ENCODE data around the gene CLK4.

Gene CLK4

DNA sequence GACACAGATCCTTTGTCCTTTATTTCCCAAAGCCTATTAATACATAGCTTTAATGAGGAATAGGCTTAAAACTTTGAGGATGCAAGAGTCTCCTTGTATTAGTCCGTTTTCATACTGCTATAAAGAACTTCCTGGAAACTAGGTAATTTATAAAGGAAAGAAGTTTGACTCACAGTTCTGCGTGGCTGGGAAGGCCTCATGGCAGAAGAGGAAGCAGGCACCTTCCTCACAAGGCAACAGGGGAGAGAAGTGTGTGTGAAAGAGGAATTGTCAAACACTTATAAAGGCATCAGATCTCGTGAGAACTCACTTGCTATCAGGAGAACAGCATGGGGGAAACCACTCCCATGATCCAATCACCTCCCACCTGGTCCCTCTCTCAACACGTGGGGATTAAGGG lies 5.4 kb upstream of the CLK4 start:
- no peaks in the 10 kb centered on the region for H3K79me2 ChIP-seq (ENCODE audit: insufficient read depth, low read length)
- no peaks in the 10 kb centered on the region for H3K9me3 ChIP-seq (ENCODE audit: low read length)
- no peak overlapping the region for H3K4me3 ChIP-seq (ENCODE audit: low read depth, low read length, poor library complexity, severe bottlenecking)
- no peaks in the 10 kb centered on the region for H3F3A ChIP-seq (ENCODE audit: insufficient read depth, low read length)
- no peaks in the 10 kb centered on the region for H4K20me1 ChIP-seq (ENCODE audit: insufficient read depth, low read length)
- TF ChIP-seq, protein P1, sequence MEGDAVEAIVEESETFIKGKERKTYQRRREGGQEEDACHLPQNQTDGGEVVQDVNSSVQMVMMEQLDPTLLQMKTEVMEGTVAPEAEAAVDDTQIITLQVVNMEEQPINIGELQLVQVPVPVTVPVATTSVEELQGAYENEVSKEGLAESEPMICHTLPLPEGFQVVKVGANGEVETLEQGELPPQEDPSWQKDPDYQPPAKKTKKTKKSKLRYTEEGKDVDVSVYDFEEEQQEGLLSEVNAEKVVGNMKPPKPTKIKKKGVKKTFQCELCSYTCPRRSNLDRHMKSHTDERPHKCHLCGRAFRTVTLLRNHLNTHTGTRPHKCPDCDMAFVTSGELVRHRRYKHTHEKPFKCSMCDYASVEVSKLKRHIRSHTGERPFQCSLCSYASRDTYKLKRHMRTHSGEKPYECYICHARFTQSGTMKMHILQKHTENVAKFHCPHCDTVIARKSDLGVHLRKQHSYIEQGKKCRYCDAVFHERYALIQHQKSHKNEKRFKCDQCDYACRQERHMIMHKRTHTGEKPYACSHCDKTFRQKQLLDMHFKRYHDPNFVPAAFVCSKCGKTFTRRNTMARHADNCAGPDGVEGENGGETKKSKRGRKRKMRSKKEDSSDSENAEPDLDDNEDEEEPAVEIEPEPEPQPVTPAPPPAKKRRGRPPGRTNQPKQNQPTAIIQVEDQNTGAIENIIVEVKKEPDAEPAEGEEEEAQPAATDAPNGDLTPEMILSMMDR (IDR thresholded peaks at IDR 0.05; ENCODE audit: low read length): no peak
- no peak for TF ChIP-seq EZH2 (IDR thresholded peaks at IDR 0.05; ENCODE audit: borderline replicate concordance, low read length)
- no peaks in the 10 kb centered on the region for H3K9me2 ChIP-seq (ENCODE audit: low read depth, low read length)
- H3K36me3 ChIP-seq (ENCODE audit: insufficient read depth, low read length): no peaks in the 10 kb centered on the region
- peaks cover 2% of the 10 kb centered on the region for H3K4me1 ChIP-seq (ENCODE audit: insufficient read depth, low read length, severe bottlenecking)
- H3K4me2 ChIP-seq (ENCODE audit: low read length): no peak overlapping the region
- no peak overlapping the region for H2AFZ ChIP-seq (ENCODE audit: low read length)
- no peak overlapping the region for H3K27ac ChIP-seq (ENCODE audit: low read depth, low read length, poor library complexity, severe bottlenecking)
- peaks cover 4% of the 10 kb centered on the region; the same call in 1 of the 2 replicates for H3K27me3 ChIP-seq (ENCODE audit: insufficient read depth, low read length)
- H3K9ac ChIP-seq (ENCODE audit: low read length): no peak overlapping the region

DNA sequence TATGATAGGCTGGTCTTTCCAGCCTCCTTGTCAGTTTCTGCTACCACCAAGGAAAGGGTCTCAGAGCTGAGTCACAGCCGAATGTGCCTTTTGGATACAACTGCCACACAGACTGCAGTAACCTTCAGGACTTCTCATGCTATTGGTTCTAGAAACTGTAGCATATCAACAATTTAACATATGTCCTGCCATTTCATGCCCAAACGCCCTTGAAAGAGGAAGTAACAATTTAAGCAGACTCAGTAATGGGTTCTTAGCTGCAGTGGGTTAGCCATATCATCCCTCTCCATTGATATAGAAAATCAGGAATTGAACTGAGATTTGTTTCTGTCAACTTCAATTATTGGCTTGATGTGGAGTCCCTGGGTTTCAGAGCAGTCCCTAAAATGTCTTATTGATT lies 4.1 kb upstream of the CLK4 start:
- H3K27me3 ChIP-seq (ENCODE audit: insufficient read depth, low read length): peaks cover 4% of the 10 kb centered on the region; the same call in 1 of the 2 replicates
- H3K9me2 ChIP-seq (ENCODE audit: low read depth, low read length): no peaks in the 10 kb centered on the region
- no peaks in the 10 kb centered on the region for H3K9me3 ChIP-seq (ENCODE audit: low read length)
- no peaks in the 10 kb centered on the region for H3K36me3 ChIP-seq (ENCODE audit: insufficient read depth, low read length)
- no peak overlapping the region for H3K27ac ChIP-seq (ENCODE audit: low read depth, low read length, poor library complexity, severe bottlenecking)
- H3F3A ChIP-seq (ENCODE audit: insufficient read depth, low read length): no peaks in the 10 kb centered on the region
- H3K4me3 ChIP-seq (ENCODE audit: low read depth, low read length, poor library complexity, severe bottlenecking): no peak overlapping the region
- TF ChIP-seq, protein P1 (IDR thresholded peaks at IDR 0.05; ENCODE audit: low read length): no peak
- no peak overlapping the region for H3K4me2 ChIP-seq (ENCODE audit: low read length)
- H2AFZ ChIP-seq (ENCODE audit: low read length): no peak overlapping the region
- H3K9ac ChIP-seq (ENCODE audit: low read length): no peak overlapping the region
- H3K4me1 ChIP-seq (ENCODE audit: insufficient read depth, low read length, severe bottlenecking): peaks cover 3% of the 10 kb centered on the region
- peaks cover 5% of the 10 kb centered on the region for H3K79me2 ChIP-seq (ENCODE audit: insufficient read depth, low read length)
- no peaks in the 10 kb centered on the region for H4K20me1 ChIP-seq (ENCODE audit: insufficient read depth, low read length)

DNA sequence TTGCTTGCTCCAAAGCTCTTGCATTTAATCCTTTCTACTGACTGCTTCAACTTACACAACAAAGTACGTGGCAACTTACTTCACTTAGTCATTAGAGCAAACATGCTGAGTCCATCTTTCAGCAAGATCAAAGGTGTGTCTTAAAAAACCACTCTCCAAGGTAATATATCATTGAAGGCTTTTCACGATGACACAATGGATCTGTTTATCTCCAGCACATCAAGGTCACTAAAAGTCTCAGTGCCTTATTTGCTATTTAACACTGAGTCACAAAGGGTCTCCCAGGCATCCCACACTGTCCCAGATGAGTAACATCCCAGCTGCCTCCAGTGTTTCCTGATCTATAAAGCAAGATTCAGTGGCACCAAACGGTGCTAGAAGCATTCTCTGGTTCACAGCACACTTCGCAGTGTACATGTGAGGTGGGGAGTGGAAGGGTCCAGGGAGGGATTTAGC lies 3.7 kb upstream of the CLK4 start:
- no peak overlapping the region for H3K9ac ChIP-seq (ENCODE audit: low read length)
- no peaks in the 10 kb centered on the region for H4K20me1 ChIP-seq (ENCODE audit: insufficient read depth, low read length)
- TF ChIP-seq, protein P1 (IDR thresholded peaks at IDR 0.05; ENCODE audit: low read length): no peak
- no peak for TF ChIP-seq EZH2 (IDR thresholded peaks at IDR 0.05; ENCODE audit: borderline replicate concordance, low read length)
- no peaks in the 10 kb centered on the region for H3K36me3 ChIP-seq (ENCODE audit: insufficient read depth, low read length)
- H3K4me3 ChIP-seq (ENCODE audit: low read depth, low read length, poor library complexity, severe bottlenecking): no peak overlapping the region
- H2AFZ ChIP-seq (ENCODE audit: low read length): no peak overlapping the region
- peaks cover 9% of the 10 kb centered on the region for H3K79me2 ChIP-seq (ENCODE audit: insufficient read depth, low read length)
- no peak overlapping the region for H3K27ac ChIP-seq (ENCODE audit: low read depth, low read length, poor library complexity, severe bottlenecking)
- H3K4me1 ChIP-seq (ENCODE audit: insufficient read depth, low read length, severe bottlenecking): peaks cover 3% of the 10 kb centered on the region
- H3K4me2 ChIP-seq (ENCODE audit: low read length): no peak overlapping the region
- H3F3A ChIP-seq (ENCODE audit: insufficient read depth, low read length): no peaks in the 10 kb centered on the region
- peaks cover 4% of the 10 kb centered on the region; the same call in 1 of the 2 replicates for H3K27me3 ChIP-seq (ENCODE audit: insufficient read depth, low read length)
- no peaks in the 10 kb centered on the region for H3K9me2 ChIP-seq (ENCODE audit: low read depth, low read length)
- H3K9me3 ChIP-seq (ENCODE audit: low read length): no peaks in the 10 kb centered on the region
